GM18951 (cell line): ENCODE data around the gene TMEM184C.

Source experiments
- POLR2A ChIP-seq: IDR thresholded peaks from 4 replicates; pipeline ENCODE4 v1.6.1; 2011; ENCODE audit warnings: mild to moderate bottlenecking; ENCODE audit not compliant: insufficient read length, insufficient read depth; ENCODE audit errors: extremely low read depth
- in situ Hi-C: fragments of 300-500 bp; cut with MboI; formaldehyde crosslinking; loops from one replicate; pipeline ENCODE4 v1.12.0; 2022; ENCODE audit warnings: low sequenced_read_pairs, mixed read lengths, inconsistent platforms; ENCODE audit not compliant: unreplicated experiment

The TMEM184C gene

DNA sequence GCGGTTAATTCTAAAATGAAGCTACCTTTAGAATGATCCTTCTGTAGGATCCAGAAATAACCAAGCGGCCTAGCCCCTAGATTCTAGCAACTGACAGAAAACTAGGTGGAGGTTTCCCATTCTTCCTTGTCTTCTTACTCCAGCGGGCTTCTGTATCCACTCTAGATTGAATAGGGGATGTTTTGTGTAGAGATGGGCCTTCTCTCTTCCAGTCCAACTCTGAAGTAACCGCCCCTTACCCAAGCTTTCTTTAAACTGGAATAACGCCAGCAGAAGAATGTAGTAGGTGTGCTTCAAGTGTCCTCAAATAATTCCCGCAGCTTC lies 386 bp upstream of the TMEM184C start:
- in situ Hi-C loops, result no loop called here
- TF ChIP-seq POLR2A, result no peak

DNA sequence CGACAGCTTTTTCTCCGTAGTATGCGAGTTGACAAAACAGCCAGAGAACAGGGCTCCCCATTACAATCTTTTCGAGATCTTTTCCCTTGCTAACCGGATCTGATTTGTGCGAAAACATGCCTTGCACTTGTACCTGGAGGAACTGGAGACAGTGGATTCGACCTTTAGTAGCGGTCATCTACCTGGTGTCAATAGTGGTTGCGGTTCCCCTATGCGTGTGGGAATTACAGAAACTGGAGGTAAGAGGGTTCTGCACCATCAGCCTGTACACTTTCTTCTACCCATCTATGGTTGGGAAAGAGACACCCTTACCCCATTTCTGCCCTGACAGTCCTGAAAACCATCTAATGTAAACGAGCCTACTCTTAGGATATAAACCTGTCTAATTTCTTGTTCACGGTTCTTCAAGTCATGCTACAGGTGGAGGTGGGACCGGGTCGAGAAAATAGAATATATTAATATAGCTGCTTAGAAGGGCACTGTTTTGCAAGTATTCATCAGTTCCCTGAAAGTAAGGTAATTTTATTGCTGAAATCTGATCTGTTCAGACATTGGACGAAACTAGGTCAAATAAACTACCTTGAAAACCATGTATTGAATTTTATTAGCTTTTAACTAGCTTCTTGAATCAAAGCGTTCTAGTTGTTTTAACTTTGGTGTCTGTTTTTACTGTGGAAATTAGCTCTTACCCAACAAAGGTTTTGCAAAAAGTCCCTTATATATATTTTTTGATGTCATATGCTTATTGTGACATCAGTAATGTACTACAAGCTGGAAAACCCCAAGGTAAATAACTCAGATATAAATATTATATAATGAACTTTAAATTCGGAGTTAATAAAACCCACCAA lies 869 bp downstream of the TMEM184C start:
- no peak for TF ChIP-seq POLR2A
- in situ Hi-C loops, result no loop called here

DNA sequence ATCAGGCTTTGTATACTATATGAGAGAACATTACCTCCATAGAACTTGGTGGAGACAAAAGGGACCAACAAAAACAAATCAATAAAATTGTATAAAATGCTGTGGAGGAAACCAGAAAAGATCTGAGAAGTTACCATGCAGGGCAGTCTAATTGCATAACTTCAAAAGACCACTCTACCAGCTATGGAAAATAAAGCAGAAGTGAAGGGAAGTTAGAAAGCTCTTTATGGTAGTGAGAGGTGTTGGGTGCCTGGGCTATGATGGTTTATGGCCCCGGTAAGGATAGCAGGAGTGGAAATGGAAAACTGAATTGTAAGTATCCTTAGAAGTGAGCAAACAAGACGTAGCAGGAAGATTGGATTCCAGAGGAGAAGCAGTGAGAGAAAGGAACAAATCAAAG lies 3.1 kb downstream of the TMEM184C start:
- TF ChIP-seq POLR2A, result no peak
- in situ Hi-C loops, result no loop called here

DNA sequence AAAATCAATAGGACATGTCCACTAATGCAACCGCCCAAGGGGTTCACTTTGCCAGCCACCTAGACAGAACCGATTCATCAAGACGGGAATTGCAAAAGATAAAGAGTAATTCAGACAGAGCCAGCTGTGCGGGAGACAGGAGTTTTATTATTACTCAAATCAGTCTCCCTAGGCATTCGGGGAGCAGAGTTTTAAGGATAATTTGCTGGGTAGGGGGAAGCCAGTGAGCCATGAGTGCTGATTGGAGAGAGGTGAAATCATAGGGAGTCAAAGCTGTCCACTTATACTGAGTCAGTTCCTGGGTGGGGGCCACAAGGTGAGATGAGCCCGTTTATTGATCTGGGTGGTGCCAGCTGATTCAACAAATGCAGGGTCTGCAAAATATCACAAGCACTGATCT lies 8.5 kb downstream of the TMEM184C start:
- no peak for TF ChIP-seq POLR2A
- in situ Hi-C loops, result no loop called here

DNA sequence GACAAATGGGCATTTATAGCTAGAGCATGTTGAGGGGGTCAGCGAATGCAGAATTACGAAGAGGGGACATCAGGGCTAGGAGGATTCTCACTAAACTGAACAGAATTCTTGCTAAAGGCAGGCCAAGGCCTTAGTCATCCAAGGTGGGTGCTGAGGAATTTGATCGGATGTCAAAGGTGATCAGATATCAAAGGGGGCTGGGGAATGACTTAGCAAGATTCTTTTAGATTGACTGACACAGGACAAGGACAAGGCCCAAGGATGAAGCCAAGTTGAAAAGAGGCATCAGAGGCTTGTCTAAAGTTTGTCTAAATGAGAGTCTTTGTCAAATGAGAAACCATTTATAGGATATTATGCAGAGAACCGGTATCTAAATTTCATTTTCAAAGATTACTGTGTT lies 9.7 kb downstream of the TMEM184C start:
- no peak for TF ChIP-seq POLR2A
- in situ Hi-C loops, result no loop called here

DNA sequence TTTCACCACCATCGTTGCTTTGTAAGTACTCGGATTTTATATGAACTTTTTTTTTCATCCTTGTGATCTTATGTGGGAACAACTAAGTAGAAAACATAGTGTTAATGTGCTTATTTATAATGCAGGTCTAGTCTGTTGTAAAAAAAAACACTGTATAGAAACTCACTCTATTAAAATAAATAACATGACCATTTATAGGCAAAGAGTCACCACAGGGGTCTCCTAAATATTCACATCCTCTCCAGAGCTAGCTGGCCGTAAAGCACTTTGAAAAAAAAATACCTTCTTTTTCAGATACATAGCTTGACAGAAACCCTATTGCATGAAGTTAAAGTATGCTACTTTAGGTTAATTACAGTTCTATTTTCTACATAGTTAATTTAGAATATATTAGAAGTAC lies 11.2 kb downstream of the TMEM184C start:
- in situ Hi-C loops, result no loop called here
- TF ChIP-seq POLR2A, result no peak

DNA sequence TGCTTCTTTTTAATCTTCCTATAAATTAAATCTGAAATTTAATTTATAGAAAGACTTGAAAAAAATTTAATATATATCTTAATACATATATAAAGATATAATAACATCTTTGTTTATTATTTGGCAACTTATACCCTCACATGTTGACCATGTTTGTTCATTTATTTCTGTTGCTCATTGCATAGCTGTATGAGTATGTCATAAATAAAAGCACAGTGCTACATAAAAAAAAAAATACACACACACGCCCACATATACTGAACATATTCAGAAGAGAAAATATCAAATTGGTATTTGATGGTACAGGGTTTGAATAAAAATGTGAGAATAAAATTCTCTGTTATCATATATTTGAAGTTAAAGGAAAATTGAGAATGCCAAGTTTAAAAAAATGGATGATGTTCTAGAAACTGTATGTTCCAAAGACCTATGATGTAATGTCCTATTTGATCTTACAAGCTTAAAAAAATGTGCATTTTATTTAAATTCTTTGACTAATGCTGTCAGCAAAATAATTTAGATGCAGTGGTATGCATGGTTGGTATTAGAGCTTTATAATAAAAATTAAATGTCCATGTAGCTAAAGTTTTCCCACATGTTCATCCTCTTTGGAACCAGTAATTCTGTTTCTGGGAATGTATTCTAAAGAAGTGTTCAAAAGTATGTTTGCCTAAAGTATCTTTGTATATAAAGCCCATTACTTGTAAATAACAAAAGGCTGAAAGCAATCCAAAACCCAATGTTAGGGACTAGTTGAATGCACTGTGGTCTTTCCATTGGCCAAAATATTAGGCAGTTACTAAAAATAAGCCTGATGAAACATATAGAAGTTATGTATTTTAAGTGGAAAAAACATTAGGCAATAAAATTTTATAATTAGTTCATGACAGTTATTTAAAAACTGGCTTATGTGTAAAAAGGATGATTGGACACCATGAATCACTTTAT lies 12.9 kb downstream of the TMEM184C start:
- in situ Hi-C loops, result no loop called here

DNA sequence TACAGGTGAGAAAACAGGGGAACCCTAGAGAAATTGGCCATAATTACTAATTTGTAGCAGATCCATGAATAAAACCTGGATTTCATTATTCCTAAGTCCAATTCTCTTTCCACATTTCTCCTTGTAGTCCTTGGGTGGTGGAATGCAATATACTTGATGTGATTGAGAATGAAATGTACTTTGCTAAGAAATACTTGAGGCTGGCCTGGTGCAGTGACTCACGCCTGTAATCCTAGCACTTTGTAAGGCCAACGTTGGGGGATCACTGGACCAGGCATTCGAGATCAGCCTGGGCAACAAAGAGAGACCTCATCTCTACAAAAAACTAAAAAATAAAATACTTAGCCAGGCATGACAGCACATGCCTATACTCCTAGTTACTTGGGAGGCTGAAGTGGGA lies 15.9 kb downstream of the TMEM184C start:
- TF ChIP-seq POLR2A, result no peak
- in situ Hi-C loops, result no loop called here

More for the DNA sequence above, 12.9 kb downstream of the TMEM184C start:
- no peak for TF ChIP-seq POLR2A

DNA sequence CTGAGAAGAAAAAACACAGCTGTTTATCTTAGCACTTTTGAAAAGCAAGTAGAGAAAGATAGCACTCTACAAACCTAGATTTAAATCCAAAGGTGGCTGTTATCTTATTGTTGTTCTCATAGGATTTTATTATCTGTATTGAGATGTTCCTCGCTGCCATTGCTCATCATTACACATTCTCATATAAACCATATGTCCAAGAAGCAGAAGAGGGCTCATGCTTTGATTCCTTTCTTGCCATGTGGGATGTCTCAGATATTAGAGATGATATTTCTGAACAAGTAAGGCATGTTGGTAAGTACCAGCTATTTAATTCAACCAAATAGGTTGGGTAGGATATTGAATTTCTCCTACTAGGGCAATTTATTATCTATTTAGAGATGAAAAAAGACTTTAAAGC lies 16.4 kb downstream of the TMEM184C start:
- TF ChIP-seq POLR2A, result no peak
- in situ Hi-C loops, result no loop called here

DNA sequence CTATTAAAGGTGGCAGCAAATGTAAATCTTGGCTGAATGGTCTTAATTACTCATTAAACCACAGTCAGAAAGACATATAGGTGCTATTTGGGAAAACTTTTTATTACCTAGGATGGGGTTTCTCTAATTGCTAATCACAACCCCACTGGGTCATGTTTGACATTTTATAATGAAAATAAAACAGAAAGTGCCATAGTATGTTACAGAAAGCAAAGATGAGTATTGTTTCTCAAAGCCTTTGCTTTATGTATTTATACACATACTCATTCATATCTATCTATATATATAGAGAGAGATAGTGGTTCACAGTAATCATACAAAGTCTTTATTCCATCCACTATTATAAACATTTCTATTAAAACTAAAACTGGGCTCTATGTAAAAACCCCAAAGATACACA lies 18.2 kb downstream of the TMEM184C start:
- in situ Hi-C loops, result no loop called here
- no peak for TF ChIP-seq POLR2A

DNA sequence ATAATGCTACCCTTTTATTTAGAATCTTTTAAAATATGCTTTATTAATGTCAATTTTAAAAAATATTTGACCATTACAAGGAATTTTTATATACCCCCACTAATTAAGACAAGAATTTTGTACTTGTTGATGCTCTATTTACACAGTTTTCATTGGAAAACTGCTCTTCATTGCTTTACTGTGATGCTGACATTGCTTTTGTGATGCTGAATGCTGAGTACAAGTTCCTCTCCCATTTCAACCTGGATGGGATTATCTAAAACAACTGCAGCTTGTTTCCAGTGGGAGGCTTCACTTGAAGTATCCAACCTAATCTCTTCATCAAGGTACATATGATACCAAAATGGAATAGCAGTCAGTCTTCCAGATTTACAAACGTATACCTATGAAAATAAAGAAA lies 21.2 kb downstream of the TMEM184C start:
- TF ChIP-seq POLR2A, result no peak
- in situ Hi-C loops, result no loop called here

DNA sequence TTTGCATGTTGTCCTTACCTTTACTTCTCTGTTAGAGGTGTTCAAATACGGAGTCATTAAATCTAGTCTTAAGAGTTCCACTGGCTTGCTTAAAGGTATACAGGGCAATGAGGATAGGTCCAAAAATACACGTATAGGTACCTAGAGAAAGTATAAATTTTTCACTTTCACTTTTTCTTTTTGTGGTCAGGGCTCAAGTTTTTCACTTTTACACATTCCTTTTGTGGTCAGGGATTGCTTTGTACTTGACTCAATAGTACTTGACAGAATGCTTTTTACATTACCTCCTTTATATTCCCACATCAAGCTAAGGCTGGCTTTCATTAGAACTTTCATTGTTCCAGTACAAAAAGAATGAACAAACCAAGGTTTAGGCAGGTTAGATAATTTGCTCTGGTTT lies 21.7 kb downstream of the TMEM184C start:
- no peak for TF ChIP-seq POLR2A
- in situ Hi-C loops, result no loop called here

DNA sequence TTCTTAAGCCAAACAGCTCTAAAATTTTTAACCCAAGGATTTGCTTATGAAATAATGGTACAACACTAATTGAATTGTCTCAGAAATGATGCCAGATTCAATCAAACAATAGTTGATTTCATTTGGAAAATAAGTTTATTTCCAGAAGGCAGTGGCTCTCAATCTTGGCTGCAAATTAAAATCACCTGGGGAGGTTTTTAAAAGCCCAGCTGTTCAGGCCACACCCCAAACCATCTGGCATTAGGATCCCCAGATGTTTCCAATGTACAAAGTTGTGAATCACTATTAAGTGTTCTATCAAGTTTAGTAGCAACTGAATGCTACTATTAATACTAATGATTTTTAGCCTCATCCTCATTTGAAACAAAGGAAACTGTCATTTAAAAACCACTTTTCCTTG lies 22.2 kb downstream of the TMEM184C start:
- in situ Hi-C loops, result no loop called here
- TF ChIP-seq POLR2A, result no peak

DNA sequence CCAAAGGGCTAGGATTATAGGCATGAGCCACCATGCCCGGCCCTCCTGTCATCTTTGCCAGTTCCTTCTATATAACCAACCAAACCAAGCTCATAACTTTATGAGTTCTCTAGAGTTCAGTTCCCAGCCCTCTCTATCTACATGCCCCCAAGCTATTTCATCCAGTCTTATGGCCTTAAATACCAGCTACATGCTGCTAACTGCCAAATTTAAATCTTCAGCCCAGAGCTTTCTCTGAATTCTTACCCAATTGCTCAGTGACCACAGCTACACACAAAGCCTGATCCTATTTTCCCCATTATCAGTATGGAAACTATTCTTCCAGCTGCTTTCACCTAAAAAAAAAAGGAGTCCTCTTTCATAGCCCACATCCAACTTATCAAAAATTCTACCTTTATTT lies 23.1 kb downstream of the TMEM184C start:
- in situ Hi-C loops, result no loop called here
- TF ChIP-seq POLR2A, result no peak
